PC-3 (cell line): ENCODE results near the gene MTNR1B. TPM values are rescaled to one million over a fixed set of nuclear protein-coding genes. Genes with fewer than 3 reads are reported as not detected.

Experiments
- ATAC-seq: fragments of 200-7000 bp; cut with Tn5 transposase; 2 replicates; pipeline ENCODE4 v1.9.1; 2020; ENCODE audit warnings: mild to moderate bottlenecking, moderate library complexity
- BruUV-seq: library from RNA; stranded (reverse); fragments of 400-500 nt; replicated peaks from 2 replicates; lab custom pipeline; 2021; lab: Mats Ljungman, UMichigan
- CTCF ChIA-PET: fragments of 300-600 bp; sonication (Branson Sonifier 250); formaldehyde crosslinking; loops from one replicate; lab custom pipeline; 2022; ENCODE audit warnings: antibody characterized with exemption; lab: Charles Lee
- POLR2A ChIA-PET: fragments of 300-600 bp; sonication (Branson Sonifier 250); formaldehyde crosslinking; loops from one replicate; lab custom pipeline; 2022; ENCODE audit warnings: antibody characterized with exemption; ENCODE audit not compliant: unreplicated experiment; lab: Charles Lee
- DNase-seq: peaks from one replicate; pipeline ENCODE4 v3.0.0-alpha.2; 2015
- H2AFZ ChIP-seq: fragments of 300-600 bp; sonication (generic); 2 replicates; pipeline ENCODE4 v1.6.0; 2016; ENCODE audit warnings: antibody characterized with exemption, low read length
- H3F3A ChIP-seq: fragments of 300-600 bp; sonication (generic); one replicate; pipeline ENCODE4 v1.6.0; 2017; ENCODE audit warnings: antibody characterized with exemption, low read length, control low read depth, mild to moderate bottlenecking; ENCODE audit not compliant: unreplicated experiment
- H3K27ac ChIP-seq: fragments of 300-600 bp; sonication (generic); 2 replicates; pipeline ENCODE4 v1.5.1; 2016; ENCODE audit warnings: mild to moderate bottlenecking, low read length
- H3K27me3 ChIP-seq: fragments of 300-600 bp; sonication (generic); 2 replicates; pipeline ENCODE4 v1.6.1; 2016; ENCODE audit warnings: low read length, mixed read lengths
- H3K36me3 ChIP-seq: fragments of 300-600 bp; sonication (generic); 2 replicates; pipeline ENCODE4 v1.6.1; 2016; ENCODE audit warnings: low read depth, mixed run types, low read length, mixed read lengths
- H3K4me1 ChIP-seq: fragments of 300-600 bp; sonication (generic); 2 replicates; pipeline ENCODE4 v1.5.1; 2016; ENCODE audit warnings: low read length; ENCODE audit not compliant: insufficient read depth
- H3K4me2 ChIP-seq: fragments of 300-600 bp; sonication (generic); 2 replicates; pipeline ENCODE4 v1.6.0; 2016; ENCODE audit warnings: low read length
- H3K4me3 ChIP-seq: fragments of 300-600 bp; sonication (generic); 2 replicates; pipeline ENCODE4 v1.5.1; 2016; ENCODE audit warnings: mild to moderate bottlenecking, low read length, mixed read lengths
- H3K79me2 ChIP-seq: fragments of 300-600 bp; sonication (generic); 2 replicates; pipeline ENCODE4 v1.6.1; 2017; ENCODE audit warnings: low read length, mixed read lengths
- H3K9ac ChIP-seq: fragments of 300-600 bp; sonication (generic); 2 replicates; pipeline ENCODE4 v1.6.0; 2016; ENCODE audit warnings: mild to moderate bottlenecking, low read length
- H3K9me2 ChIP-seq: fragments of 300-600 bp; sonication (generic); replicated peaks from 2 replicates; pipeline ENCODE4 v1.6.1; 2016; ENCODE audit warnings: mixed run types, low read length, mixed read lengths
- H3K9me3 ChIP-seq: fragments of 300-600 bp; sonication (generic); 2 replicates; pipeline ENCODE4 v1.6.1; 2016; ENCODE audit warnings: low read length, mixed read lengths
- H4K20me1 ChIP-seq: fragments of 300-600 bp; sonication (generic); 2 replicates; pipeline ENCODE4 v1.6.1; 2016; ENCODE audit warnings: low read length, mixed read lengths
- EZH2 ChIP-seq: fragments of 300-600 bp; sonication (generic); IDR thresholded peaks from one replicate; pipeline ENCODE4 v1.6.1; 2017; ENCODE audit warnings: antibody characterized with exemption, mild to moderate bottlenecking, low read length; ENCODE audit not compliant: unreplicated experiment
- EZH2phosphoT487 ChIP-seq: fragments of 300-600 bp; sonication (generic); IDR thresholded peaks from 2 replicates; pipeline ENCODE4 v1.6.1; 2018; ENCODE audit warnings: mild to moderate bottlenecking, antibody characterized with exemption, low read length, borderline replicate concordance
- intact Hi-C: fragments of 100-400 bp; cut with micrococcal nuclease; formaldehyde crosslinking; loops from 2 replicates; pipeline ENCODE4 v1.9.0; 2023
- total RNA-seq: library from RNA; depleted of rRNA; stranded (reverse); fragments of >200 nt; gene quantifications from 2 replicates; pipeline ENCODE4 v1.2.3, GENCODE V29; 2014
- TF ChIP-seq, protein P1 (sequence below): fragments of 300-600 bp; sonication (generic); conservative IDR thresholded peaks from 2 replicates; pipeline ENCODE4 v1.5.1; 2017; ENCODE audit warnings: antibody characterized with exemption, low read depth, mild to moderate bottlenecking, low read length

The MTNR1B gene
- total RNA-seq, 1 experiment from 2014 or later: not detected

DNA sequence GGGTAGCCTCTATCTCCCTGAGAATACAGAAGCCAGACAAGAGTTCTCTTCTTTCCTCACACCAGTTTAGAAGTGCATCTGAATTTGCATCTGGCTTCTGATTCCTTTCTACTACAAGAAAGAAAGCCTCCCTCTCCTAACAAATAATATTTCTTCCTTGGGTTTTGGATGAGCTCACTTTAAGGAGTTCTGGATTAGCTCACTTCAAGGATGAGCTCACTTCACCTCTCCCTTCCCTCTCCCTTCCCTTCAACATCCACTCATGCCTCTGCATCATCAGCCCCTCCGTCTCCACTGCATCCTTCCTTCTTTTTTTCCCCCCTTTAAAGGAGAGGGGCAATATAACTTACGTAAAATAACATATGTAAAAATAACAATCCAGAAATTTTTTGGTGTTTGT lies 1.6 kb upstream of the MTNR1B start:
- TF ChIP-seq, protein P1, sequence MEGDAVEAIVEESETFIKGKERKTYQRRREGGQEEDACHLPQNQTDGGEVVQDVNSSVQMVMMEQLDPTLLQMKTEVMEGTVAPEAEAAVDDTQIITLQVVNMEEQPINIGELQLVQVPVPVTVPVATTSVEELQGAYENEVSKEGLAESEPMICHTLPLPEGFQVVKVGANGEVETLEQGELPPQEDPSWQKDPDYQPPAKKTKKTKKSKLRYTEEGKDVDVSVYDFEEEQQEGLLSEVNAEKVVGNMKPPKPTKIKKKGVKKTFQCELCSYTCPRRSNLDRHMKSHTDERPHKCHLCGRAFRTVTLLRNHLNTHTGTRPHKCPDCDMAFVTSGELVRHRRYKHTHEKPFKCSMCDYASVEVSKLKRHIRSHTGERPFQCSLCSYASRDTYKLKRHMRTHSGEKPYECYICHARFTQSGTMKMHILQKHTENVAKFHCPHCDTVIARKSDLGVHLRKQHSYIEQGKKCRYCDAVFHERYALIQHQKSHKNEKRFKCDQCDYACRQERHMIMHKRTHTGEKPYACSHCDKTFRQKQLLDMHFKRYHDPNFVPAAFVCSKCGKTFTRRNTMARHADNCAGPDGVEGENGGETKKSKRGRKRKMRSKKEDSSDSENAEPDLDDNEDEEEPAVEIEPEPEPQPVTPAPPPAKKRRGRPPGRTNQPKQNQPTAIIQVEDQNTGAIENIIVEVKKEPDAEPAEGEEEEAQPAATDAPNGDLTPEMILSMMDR: no peak
- TF ChIP-seq EZH2 (no peak), EZH2phosphoT487 (no peak)
- ChIA-PET POLR2A (no interaction called here), CTCF (no interaction called here)
- Histone ChIP-seq H3F3A (no peaks in the 10 kb centered on the region), H3K27ac (no peak overlapping the region), H3K79me2 (no peaks in the 10 kb centered on the region), H3K4me2 (no peak overlapping the region), H3K27me3 (peaks cover 31% of the 10 kb centered on the region; the same call in 1 of the 2 replicates), H4K20me1 (no peaks in the 10 kb centered on the region), H3K4me3 (no peak overlapping the region), H3K9me2 (no peaks in the 10 kb centered on the region), H3K9me3 (no peaks in the 10 kb centered on the region), H2AFZ (no peak overlapping the region), H3K36me3 (no peaks in the 10 kb centered on the region), H3K4me1 (no peaks in the 10 kb centered on the region), H3K9ac (no peak overlapping the region)
- intact Hi-C loops: no loop called here
- ATAC-seq (no peak), DNase-seq (no peak)
- BruUV-seq: no TSS peak

DNA sequence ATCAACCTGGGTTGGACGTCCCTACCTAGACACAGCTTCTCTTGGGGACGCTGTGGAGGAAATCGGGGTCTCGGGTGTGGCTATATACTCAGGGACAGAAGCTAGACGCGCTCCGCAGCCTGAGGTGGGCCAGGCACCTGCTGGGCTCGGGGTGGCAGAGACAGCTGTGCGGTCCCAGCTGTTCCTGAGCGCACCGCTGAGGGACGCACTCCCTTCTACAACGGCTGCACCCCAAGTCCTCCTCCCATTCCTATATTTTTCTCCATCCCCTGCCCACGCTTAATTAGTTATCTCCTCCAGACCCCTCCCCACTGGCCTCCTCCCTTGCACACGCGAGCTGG lies 188 bp upstream of the MTNR1B start:
- no peak overlapping the region for H3K27ac ChIP-seq
- ChIA-PET POLR2A (no interaction called here), CTCF (no interaction called here)
- DNase-seq: no peak
- H3K4me1 ChIP-seq: no peaks in the 10 kb centered on the region
- no peak overlapping the region for H3K9ac ChIP-seq
- H3K27me3 ChIP-seq: peaks cover 39% of the 10 kb centered on the region; the same call in 1 of the 2 replicates
- H3K9me3 ChIP-seq: no peaks in the 10 kb centered on the region
- H2AFZ ChIP-seq: no peak overlapping the region
- H3K79me2 ChIP-seq: no peaks in the 10 kb centered on the region
- no peak for TF ChIP-seq EZH2
- TF ChIP-seq EZH2phosphoT487: no peak
- TF ChIP-seq, protein P1: no peak
- no peaks in the 10 kb centered on the region for H3K36me3 ChIP-seq
- H3K4me2 ChIP-seq: no peak overlapping the region
- no peak for ATAC-seq
- H3K9me2 ChIP-seq: no peaks in the 10 kb centered on the region
- no peaks in the 10 kb centered on the region for H4K20me1 ChIP-seq
- H3K4me3 ChIP-seq: no peak overlapping the region
- intact Hi-C loops: no loop called here
- no TSS peak for BruUV-seq
- H3F3A ChIP-seq: no peaks in the 10 kb centered on the region

DNA sequence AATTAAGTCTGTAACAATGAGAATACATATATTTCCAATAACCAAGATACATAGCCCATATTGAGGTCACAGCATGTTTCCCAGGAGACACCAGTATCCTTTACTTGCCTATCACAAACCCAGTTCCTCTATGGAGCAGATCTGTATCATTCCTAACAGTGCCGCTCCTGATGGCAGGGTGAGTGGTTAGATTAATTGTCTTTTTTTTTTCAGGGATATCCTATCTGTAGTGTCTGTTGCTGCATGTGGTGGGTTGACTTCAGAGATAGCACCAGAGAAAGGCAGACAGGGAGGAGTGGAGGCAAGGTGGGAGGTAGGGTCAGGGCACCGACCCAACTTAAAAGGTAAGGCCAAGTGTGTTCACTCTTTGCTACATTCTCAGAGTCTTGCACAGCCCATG lies 2.8 kb downstream of the MTNR1B start:
- intact Hi-C loops: no loop called here
- peaks cover 26% of the 10 kb centered on the region; the same call in 1 of the 2 replicates for H3K27me3 ChIP-seq
- H3K9me3 ChIP-seq: no peaks in the 10 kb centered on the region
- ChIA-PET POLR2A (no interaction called here), CTCF (no interaction called here)
- H3K9me2 ChIP-seq: no peaks in the 10 kb centered on the region
- ATAC-seq (no peak), DNase-seq (no peak)
- H3K36me3 ChIP-seq: no peaks in the 10 kb centered on the region
- no peak overlapping the region for H3K4me2 ChIP-seq
- no peak for TF ChIP-seq EZH2
- TF ChIP-seq EZH2phosphoT487: no peak
- TF ChIP-seq, protein P1: no peak
- H3F3A ChIP-seq: no peaks in the 10 kb centered on the region
- no peaks in the 10 kb centered on the region for H4K20me1 ChIP-seq
- no peak overlapping the region for H3K27ac ChIP-seq
- no peak overlapping the region for H2AFZ ChIP-seq
- H3K4me1 ChIP-seq: no peaks in the 10 kb centered on the region
- no peak overlapping the region for H3K4me3 ChIP-seq
- no TSS peak for BruUV-seq
- H3K9ac ChIP-seq: no peak overlapping the region
- H3K79me2 ChIP-seq: no peaks in the 10 kb centered on the region
